ENCODE measurements around the gene AUNIP.

- TF ChIP-seq POLR2A (IDR thresholded peaks at IDR 0.05) (no peak), POLR2AphosphoS5 (IDR thresholded peaks at IDR 0.05) (no peak)
- TF ChIP-seq, protein P1, sequence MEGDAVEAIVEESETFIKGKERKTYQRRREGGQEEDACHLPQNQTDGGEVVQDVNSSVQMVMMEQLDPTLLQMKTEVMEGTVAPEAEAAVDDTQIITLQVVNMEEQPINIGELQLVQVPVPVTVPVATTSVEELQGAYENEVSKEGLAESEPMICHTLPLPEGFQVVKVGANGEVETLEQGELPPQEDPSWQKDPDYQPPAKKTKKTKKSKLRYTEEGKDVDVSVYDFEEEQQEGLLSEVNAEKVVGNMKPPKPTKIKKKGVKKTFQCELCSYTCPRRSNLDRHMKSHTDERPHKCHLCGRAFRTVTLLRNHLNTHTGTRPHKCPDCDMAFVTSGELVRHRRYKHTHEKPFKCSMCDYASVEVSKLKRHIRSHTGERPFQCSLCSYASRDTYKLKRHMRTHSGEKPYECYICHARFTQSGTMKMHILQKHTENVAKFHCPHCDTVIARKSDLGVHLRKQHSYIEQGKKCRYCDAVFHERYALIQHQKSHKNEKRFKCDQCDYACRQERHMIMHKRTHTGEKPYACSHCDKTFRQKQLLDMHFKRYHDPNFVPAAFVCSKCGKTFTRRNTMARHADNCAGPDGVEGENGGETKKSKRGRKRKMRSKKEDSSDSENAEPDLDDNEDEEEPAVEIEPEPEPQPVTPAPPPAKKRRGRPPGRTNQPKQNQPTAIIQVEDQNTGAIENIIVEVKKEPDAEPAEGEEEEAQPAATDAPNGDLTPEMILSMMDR (IDR thresholded peaks at IDR 0.05 in 8 of 11, conservative IDR thresholded peaks at IDR 0.05 in 3 of 11) = no peak
These were observed 40.5 kb upstream of the AUNIP start for GRCh38 chr1:25899792-25900191.
